Activated CD8-positive, alpha-beta memory T cell treated with anti-CD3 and anti-CD28 coated beads, Interleukin-2, amount 50 U/mL, for 4 hours (primary cell): ENCODE measurements around the gene ARID5A.

Experiments
- DNase-seq: peaks from one replicate; pipeline ENCODE4 v3.0.0-alpha.2; 2020

Gene ARID5A

GRCh38 chr2:96507957-96508520, 28.5 kb upstream of the ARID5A start:
- DNase-seq, result peak; percentile 94

GRCh38 chr2:96508521-96509113, 27.9 kb upstream of the ARID5A start:
- DNase-seq, result no peak

GRCh38 chr2:96509114-96509846, 27.3 kb upstream of the ARID5A start:
- peak; percentile 62 for DNase-seq

GRCh38 chr2:96509847-96510230, 26.7 kb upstream of the ARID5A start:
- DNase-seq, result no peak

GRCh38 chr2:96510931-96511595, 25.5 kb upstream of the ARID5A start:
- no peak for DNase-seq

GRCh38 chr2:96511851-96512250, 24.7 kb upstream of the ARID5A start:
- DNase-seq, result no peak

GRCh38 chr2:96512341-96512740, 24.2 kb upstream of the ARID5A start:
- no peak for DNase-seq

GRCh38 chr2:96514521-96514920, 22.0 kb upstream of the ARID5A start:
- no peak for DNase-seq

GRCh38 chr2:96517079-96517478, 19.5 kb upstream of the ARID5A start:
- no peak for DNase-seq

GRCh38 chr2:96520231-96520630, 16.3 kb upstream of the ARID5A start:
- no peak for DNase-seq

GRCh38 chr2:96520697-96521096, 15.9 kb upstream of the ARID5A start:
- no peak for DNase-seq

GRCh38 chr2:96521219-96521618, 15.3 kb upstream of the ARID5A start:
- DNase-seq, result no peak

- DNase-seq, result no peak
Observed at GRCh38 chr2:96522304-96523203, 14.0 kb upstream of the ARID5A start.

- no peak for DNase-seq
Observed at GRCh38 chr2:96523659-96524481, 12.7 kb upstream of the ARID5A start.

- DNase-seq, result no peak
Observed at GRCh38 chr2:96524482-96525210, 11.9 kb upstream of the ARID5A start.

GRCh38 chr2:96525211-96525507, 11.4 kb upstream of the ARID5A start:
- no peak for DNase-seq

- no peak for DNase-seq
Observed at GRCh38 chr2:96526101-96526591, 10.4 kb upstream of the ARID5A start.

GRCh38 chr2:96526615-96527285, 9.8 kb upstream of the ARID5A start:
- no peak for DNase-seq

- DNase-seq, result peak; percentile 58
Observed at GRCh38 chr2:96527286-96528005, 9.1 kb upstream of the ARID5A start.
